ENCODE data around the gene TMEM128. TPM values are rescaled to one million over a fixed set of nuclear protein-coding genes. Genes with fewer than 3 reads are reported as not detected.
"Not testable (repeated sequence)": the region's sequence is repeated elsewhere in the genome, so short reads cannot be mapped to it uniquely, and the experiment has no call there.

The TMEM128 gene
- total RNA-seq, 1 donor from 2014 or later: 19.8 TPM

DNA sequence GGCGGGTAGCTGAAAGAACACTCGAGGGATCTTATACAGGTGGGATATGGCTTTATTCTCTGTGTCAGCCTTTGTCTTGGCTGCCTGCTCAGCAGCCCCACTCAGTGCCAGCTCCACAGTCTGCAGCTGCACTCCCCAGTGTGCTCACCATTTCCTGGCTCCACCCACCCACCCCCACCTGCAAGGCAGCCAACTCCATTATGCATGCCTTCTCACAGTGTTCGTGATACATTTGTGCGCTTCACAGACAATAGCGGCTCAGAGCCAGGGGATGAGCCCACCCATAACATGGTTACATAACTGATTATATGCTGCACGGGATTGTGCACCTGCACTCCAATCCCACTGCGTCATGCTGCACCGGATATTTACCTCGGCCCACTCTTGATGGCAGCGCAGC, 8.8 kb upstream of the TMEM128 start:
- Mint-ChIP-seq H3K27ac (ENCODE audit: unreplicated experiment) (no peak overlapping the region), H3K4me3 (ENCODE audit: unreplicated experiment) (no peak overlapping the region), H3K4me1 (ENCODE audit: unreplicated experiment) (no peaks in the 10 kb centered on the region), H3K27me3 (ENCODE audit: unreplicated experiment) (peaks cover 2% of the 10 kb centered on the region), H3K9me3 (ENCODE audit: unreplicated experiment) (no peaks in the 10 kb centered on the region), H3K36me3 (ENCODE audit: low read depth, unreplicated experiment) (no peaks in the 10 kb centered on the region)
- TF ChIP-seq, protein P1, sequence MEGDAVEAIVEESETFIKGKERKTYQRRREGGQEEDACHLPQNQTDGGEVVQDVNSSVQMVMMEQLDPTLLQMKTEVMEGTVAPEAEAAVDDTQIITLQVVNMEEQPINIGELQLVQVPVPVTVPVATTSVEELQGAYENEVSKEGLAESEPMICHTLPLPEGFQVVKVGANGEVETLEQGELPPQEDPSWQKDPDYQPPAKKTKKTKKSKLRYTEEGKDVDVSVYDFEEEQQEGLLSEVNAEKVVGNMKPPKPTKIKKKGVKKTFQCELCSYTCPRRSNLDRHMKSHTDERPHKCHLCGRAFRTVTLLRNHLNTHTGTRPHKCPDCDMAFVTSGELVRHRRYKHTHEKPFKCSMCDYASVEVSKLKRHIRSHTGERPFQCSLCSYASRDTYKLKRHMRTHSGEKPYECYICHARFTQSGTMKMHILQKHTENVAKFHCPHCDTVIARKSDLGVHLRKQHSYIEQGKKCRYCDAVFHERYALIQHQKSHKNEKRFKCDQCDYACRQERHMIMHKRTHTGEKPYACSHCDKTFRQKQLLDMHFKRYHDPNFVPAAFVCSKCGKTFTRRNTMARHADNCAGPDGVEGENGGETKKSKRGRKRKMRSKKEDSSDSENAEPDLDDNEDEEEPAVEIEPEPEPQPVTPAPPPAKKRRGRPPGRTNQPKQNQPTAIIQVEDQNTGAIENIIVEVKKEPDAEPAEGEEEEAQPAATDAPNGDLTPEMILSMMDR (IDR thresholded peaks at IDR 0.05; ENCODE audit: unreplicated experiment): no peak
- no peak for DNase-seq (ENCODE audit: low spot score)

DNA sequence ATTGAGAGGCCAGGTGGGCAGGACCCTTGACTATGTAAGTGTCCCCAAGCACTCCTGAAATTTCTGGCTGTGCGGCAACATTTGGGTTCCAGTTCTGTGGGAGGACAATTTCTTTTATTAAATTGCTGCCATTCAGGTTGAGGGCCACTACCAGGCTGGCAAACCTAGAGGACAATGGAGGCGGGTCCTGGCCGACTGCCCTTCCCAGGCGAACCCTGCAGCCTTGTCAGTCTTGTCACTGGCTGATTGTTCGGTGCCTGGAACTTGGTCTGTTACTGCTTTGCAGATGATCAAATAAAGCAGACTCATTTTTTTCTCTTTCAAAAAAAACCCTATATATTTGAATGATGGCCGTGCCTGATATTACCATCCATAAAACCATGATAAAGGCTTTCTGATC, 6.6 kb upstream of the TMEM128 start:
- DNase-seq (ENCODE audit: low spot score): no peak
- no peak overlapping the region for H3K4me3 Mint-ChIP-seq (ENCODE audit: unreplicated experiment)
- TF ChIP-seq, protein P1 (IDR thresholded peaks at IDR 0.05; ENCODE audit: unreplicated experiment): no peak
- H3K27ac Mint-ChIP-seq (ENCODE audit: unreplicated experiment): no peak overlapping the region
- H3K27me3 Mint-ChIP-seq (ENCODE audit: unreplicated experiment): peaks cover 2% of the 10 kb centered on the region
- no peaks in the 10 kb centered on the region for H3K9me3 Mint-ChIP-seq (ENCODE audit: unreplicated experiment)
- H3K4me1 Mint-ChIP-seq (ENCODE audit: unreplicated experiment): peaks cover 4% of the 10 kb centered on the region
- no peaks in the 10 kb centered on the region for H3K36me3 Mint-ChIP-seq (ENCODE audit: low read depth, unreplicated experiment)

DNA sequence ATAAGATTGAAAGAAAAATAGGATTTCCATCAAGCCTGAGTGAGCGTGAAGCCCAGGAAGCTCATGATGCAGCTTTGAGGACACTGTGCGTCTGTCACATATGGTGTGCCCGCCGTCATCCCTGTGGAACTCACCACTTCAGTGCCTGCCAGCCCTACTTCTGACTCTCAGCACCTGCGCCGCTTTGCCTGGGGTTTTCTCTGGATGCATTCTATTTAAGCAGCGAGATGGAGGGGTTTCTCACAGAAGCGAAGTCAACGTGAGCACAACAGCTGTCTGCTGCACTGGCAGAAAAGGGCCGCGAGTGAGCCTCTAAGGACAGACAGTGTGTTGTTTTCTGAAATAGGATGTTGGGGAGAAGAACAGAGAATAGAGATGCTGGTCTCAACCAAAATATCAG, 6.2 kb upstream of the TMEM128 start:
- H3K27me3 Mint-ChIP-seq (ENCODE audit: unreplicated experiment): peaks cover 2% of the 10 kb centered on the region
- H3K27ac Mint-ChIP-seq (ENCODE audit: unreplicated experiment): no peak overlapping the region
- TF ChIP-seq, protein P1 (IDR thresholded peaks at IDR 0.05; ENCODE audit: unreplicated experiment): no peak
- H3K4me1 Mint-ChIP-seq (ENCODE audit: unreplicated experiment): peaks cover 4% of the 10 kb centered on the region
- no peak for DNase-seq (ENCODE audit: low spot score)
- H3K4me3 Mint-ChIP-seq (ENCODE audit: unreplicated experiment): no peak overlapping the region
- no peaks in the 10 kb centered on the region for H3K9me3 Mint-ChIP-seq (ENCODE audit: unreplicated experiment)
- no peaks in the 10 kb centered on the region for H3K36me3 Mint-ChIP-seq (ENCODE audit: low read depth, unreplicated experiment)

DNA sequence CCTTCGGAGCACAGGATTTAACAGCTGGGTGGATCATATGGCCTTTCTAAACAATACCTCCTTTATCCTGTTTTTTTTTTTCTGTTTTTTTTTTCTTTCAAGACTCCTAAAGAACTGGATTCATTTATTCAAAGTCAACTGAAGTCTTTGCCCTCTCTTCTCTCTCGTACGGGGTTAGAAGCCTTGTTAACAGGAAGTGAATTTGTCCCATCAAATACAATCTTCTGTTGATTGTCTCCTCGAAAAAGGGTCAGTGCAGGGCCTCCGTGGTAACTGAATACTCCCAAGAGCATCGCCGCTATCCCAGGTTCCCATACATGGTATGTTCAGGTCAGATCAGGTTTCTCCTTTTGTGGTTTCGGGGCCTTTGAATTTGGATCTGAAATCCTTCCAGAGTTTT, 1.8 kb upstream of the TMEM128 start:
- no peak overlapping the region for H3K27ac Mint-ChIP-seq (ENCODE audit: unreplicated experiment)
- TF ChIP-seq, protein P1 (IDR thresholded peaks at IDR 0.05; ENCODE audit: unreplicated experiment): no peak
- peaks cover 6% of the 10 kb centered on the region for H3K27me3 Mint-ChIP-seq (ENCODE audit: unreplicated experiment)
- peaks cover 9% of the 10 kb centered on the region for H3K36me3 Mint-ChIP-seq (ENCODE audit: low read depth, unreplicated experiment)
- H3K9me3 Mint-ChIP-seq (ENCODE audit: unreplicated experiment): no peaks in the 10 kb centered on the region
- no peak overlapping the region for H3K4me3 Mint-ChIP-seq (ENCODE audit: unreplicated experiment)
- DNase-seq (ENCODE audit: low spot score): no peak
- H3K4me1 Mint-ChIP-seq (ENCODE audit: unreplicated experiment): peaks cover 20% of the 10 kb centered on the region

DNA sequence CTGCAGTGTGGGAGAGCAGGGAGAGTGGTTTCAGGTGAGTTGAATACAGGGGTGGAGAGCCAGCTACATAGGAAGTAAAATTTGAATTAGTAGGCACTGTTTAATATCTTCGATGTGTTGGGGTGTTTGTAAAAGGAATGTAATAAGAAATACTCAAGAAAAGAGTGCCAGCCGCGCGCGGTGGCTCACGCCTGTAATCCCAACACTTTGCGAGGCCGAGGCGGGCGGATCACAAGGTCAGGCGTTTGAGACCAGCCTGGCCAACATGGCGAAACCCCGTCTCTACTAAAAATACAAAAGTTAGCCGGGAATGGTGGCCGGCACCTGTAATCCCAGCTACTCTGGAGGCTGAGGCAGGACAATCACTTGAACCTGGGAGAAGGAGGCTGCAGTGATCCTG, 1.3 kb upstream of the TMEM128 start:
- not testable (repeated sequence) for H3K36me3 Mint-ChIP-seq (ENCODE audit: low read depth, unreplicated experiment); H3K27me3 Mint-ChIP-seq (ENCODE audit: unreplicated experiment); DNase-seq (ENCODE audit: low spot score); H3K9me3 Mint-ChIP-seq (ENCODE audit: unreplicated experiment)
- peak overlapping the region; percentile 98 for H3K27ac Mint-ChIP-seq (ENCODE audit: unreplicated experiment)
- H3K4me1 Mint-ChIP-seq (ENCODE audit: unreplicated experiment): peaks cover 20% of the 10 kb centered on the region
- H3K4me3 Mint-ChIP-seq (ENCODE audit: unreplicated experiment): peak overlapping the region; percentile 89

DNA sequence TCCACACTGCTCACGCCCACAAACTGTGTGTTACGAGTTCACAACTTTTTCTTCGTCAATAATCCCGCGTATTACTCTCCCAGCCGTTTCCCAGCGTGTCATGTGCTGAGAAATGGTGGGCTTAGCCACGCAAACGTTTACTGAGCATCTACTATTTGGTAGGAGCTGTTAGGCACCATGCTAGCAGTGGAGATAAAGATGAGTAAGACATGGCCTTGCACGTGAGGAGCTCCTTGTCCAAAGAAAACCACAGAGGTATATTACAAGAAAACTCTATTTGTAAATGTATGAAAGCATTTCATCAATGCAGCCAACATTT, 821 bp upstream of the TMEM128 start:
- H3K9me3 Mint-ChIP-seq (ENCODE audit: unreplicated experiment): no peaks in the 10 kb centered on the region
- DNase-seq (ENCODE audit: low spot score): no peak
- H3K4me1 Mint-ChIP-seq (ENCODE audit: unreplicated experiment): peaks cover 20% of the 10 kb centered on the region
- H3K27me3 Mint-ChIP-seq (ENCODE audit: unreplicated experiment): peaks cover 6% of the 10 kb centered on the region
- H3K4me3 Mint-ChIP-seq (ENCODE audit: unreplicated experiment): peak overlapping the region; percentile 89
- TF ChIP-seq, protein P1 (IDR thresholded peaks at IDR 0.05; ENCODE audit: unreplicated experiment): no peak
- peak overlapping the region; percentile 98 for H3K27ac Mint-ChIP-seq (ENCODE audit: unreplicated experiment)
- peaks cover 10% of the 10 kb centered on the region for H3K36me3 Mint-ChIP-seq (ENCODE audit: low read depth, unreplicated experiment)
